Skin of body (tissue), 3 donors: ENCODE measurements around the gene ARID4A. TPM values are rescaled to one million over a fixed set of nuclear protein-coding genes. Genes with fewer than 3 reads are reported as not detected.
"Not testable (repeated sequence)": the region's sequence is repeated elsewhere in the genome, so short reads cannot be mapped to it uniquely, and the experiment has no call there.

Source experiments
- DNase-seq: peaks from one replicate; lab custom pipeline; 2025; lab: John Stamatoyannopoulos, UW
- small RNA-seq: library from RNA; depleted of rRNA; stranded (forward); fragments of <200 nt; gene quantifications from one replicate; pipeline ENCODE3, GENCODE V24; 2014; ENCODE audit warnings: low replicate concordance
- total RNA-seq: library from RNA; depleted of rRNA; stranded (reverse); fragments of >200 nt; gene quantifications from one replicate; pipeline ENCODE4 v1.2.3, GENCODE V29; 2014

The ARID4A gene
- total RNA-seq, 1 donor from 2014 or later = 31.6 TPM

GRCh38 chr14:58362798-58363412 is 64.5 kb downstream of the ARID4A start:
- no peak for DNase-seq

- DNase-seq = no peak
Measured at GRCh38 chr14:58364316-58364715, 66.0 kb downstream of the ARID4A start.

GRCh38 chr14:58367296-58367695 is 68.9 kb downstream of the ARID4A start:
- no peak for DNase-seq

- DNase-seq = no peak
Measured at GRCh38 chr14:58368956-58369355, 70.6 kb downstream of the ARID4A start.

GRCh38 chr14:58376791-58377190 is 78.4 kb downstream of the ARID4A start:
- DNase-seq = no peak

- no peak for DNase-seq
Measured at GRCh38 chr14:58390830-58391229, 92.5 kb downstream of the ARID4A start.

- no peak for DNase-seq
Measured at GRCh38 chr14:58395562-58395811, 97.1 kb downstream of the ARID4A start.

- peak; percentile 29 for DNase-seq
Measured at GRCh38 chr14:58395812-58396788, 97.7 kb downstream of the ARID4A start, which contains the start of gene TOMM20L. Gene TOMM20L (plus strand): TSS chr14:58395930. CDS start chr14:58395958, 28 bp downstream.

- no peak for DNase-seq
Measured at GRCh38 chr14:58397156-58397555, 98.8 kb downstream of the ARID4A start.

GRCh38 chr14:58398495-58398894 is 100.1 kb downstream of the ARID4A start:
- DNase-seq = no peak

GRCh38 chr14:58398895-58399294 is 100.5 kb downstream of the ARID4A start:
- DNase-seq = no peak

- no peak for DNase-seq
Measured at GRCh38 chr14:58401587-58401986, 103.2 kb downstream of the ARID4A start.

GRCh38 chr14:58408681-58409215 is 110.4 kb downstream of the ARID4A start:
- no peak for DNase-seq

- DNase-seq = no peak
Measured at GRCh38 chr14:58414845-58415244, 116.5 kb downstream of the ARID4A start.

GRCh38 chr14:58415636-58416547 is 117.5 kb downstream of the ARID4A start:
- DNase-seq = no peak

GRCh38 chr14:58416934-58417333 is 118.6 kb downstream of the ARID4A start:
- not testable (repeated sequence) for DNase-seq

Small RNAs within 50 kb of the gene (small RNA-seq; reads per million reads assigned to genes)
- gene RNU6-341P = not detected

Other genes with a start within 250 kb of the ARID4A start
- 13.8 TPM for gene ARMH4, start 146.3 kb upstream of the ARID4A start, total RNA-seq
- gene ACTR10, start 98.4 kb upstream of the ARID4A start, total RNA-seq = 65.6 TPM
- gene PSMA3, start 53.7 kb upstream of the ARID4A start, total RNA-seq = 54.5 TPM
- not detected for gene TOMM20L, start 97.4 kb downstream of the ARID4A start, total RNA-seq
- 34.7 TPM for gene TIMM9, start 129.0 kb downstream of the ARID4A start, total RNA-seq
- gene KIAA0586, start 129.2 kb downstream of the ARID4A start, total RNA-seq = 21.0 TPM